Muscle layer of colon (tissue), 2 donors: ENCODE data around the gene CDKAL1.
"Not testable (repeated sequence)": the region's sequence is repeated elsewhere in the genome, so short reads cannot be mapped to it uniquely, and the experiment has no call there.

Experiments
- H3K27ac ChIP-seq: one replicate; pipeline ENCODE4 v1.7.0; 2013; ENCODE audit warnings: low read depth, mild to moderate bottlenecking, low read length, moderate library complexity
- H3K27me3 ChIP-seq, 2 donors: one replicate each; pipeline ENCODE4 v1.7.0; 2013; ENCODE audit warnings: low read length in 2 of 2, mild to moderate bottlenecking in 2 of 2; ENCODE audit not compliant: insufficient read depth in 2 of 2, control insufficient read depth in 1 of 2
- H3K36me3 ChIP-seq: one replicate; pipeline ENCODE4 v1.7.0; 2013; ENCODE audit warnings: mild to moderate bottlenecking, low read length; ENCODE audit not compliant: insufficient read depth
- H3K4me1 ChIP-seq: one replicate; pipeline ENCODE4 v1.7.0; 2013; ENCODE audit warnings: mild to moderate bottlenecking, low read length; ENCODE audit not compliant: insufficient read depth
- H3K4me3 ChIP-seq, 2 donors: one replicate each; pipeline ENCODE4 v1.7.0; 2013; ENCODE audit warnings: low read length in 2 of 2, low read depth in 1 of 2, mild to moderate bottlenecking in 1 of 2, moderate library complexity in 1 of 2
- H3K9ac ChIP-seq: one replicate; pipeline ENCODE4 v1.7.0; 2013; ENCODE audit warnings: low read length
- H3K9me3 ChIP-seq: one replicate; pipeline ENCODE4 v1.7.0; 2013; ENCODE audit warnings: mild to moderate bottlenecking, low read length
- donor health status: abdominal sarcoma.
- donor health status: Adenocarcinoma of cecum.

Gene CDKAL1

DNA sequence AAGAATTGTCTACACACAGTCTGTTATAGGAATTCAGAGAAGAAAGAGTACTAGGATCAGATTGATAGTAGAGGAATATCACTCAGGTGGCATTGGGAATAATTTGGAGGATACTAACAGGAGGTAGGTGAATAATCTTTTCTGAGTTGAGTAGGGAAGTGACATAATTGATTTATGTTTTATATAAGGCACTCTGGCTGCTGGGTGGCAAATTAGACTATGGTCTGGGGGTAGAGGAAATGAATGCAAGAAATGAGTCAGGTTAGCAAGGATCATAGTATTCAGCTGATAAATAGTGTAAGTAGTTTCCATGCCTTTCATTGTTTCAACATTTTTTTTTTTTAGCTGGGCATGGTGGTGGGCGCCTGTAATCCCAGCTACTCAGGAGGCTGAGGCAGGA is 113.3 kb downstream of the CDKAL1 start:
- Histone ChIP-seq H3K4me3 (no peak overlapping the region), H3K9me3 (no peaks in the 10 kb centered on the region), H3K27me3 (no peaks in the 10 kb centered on the region), H3K27ac (no peak overlapping the region), H3K36me3 (no peaks in the 10 kb centered on the region), H3K9ac (no peak overlapping the region), H3K4me1 (no peaks in the 10 kb centered on the region)

GRCh38 chr6:20649696-20650470 is 115.6 kb downstream of the CDKAL1 start:
- H3K27ac ChIP-seq, H3K27me3 ChIP-seq, H3K9ac ChIP-seq, H3K4me1 ChIP-seq, H3K4me3 ChIP-seq, H3K36me3 ChIP-seq, H3K9me3 ChIP-seq: not testable (repeated sequence)

GRCh38 chr6:20652299-20653084 is 118.2 kb downstream of the CDKAL1 start:
- Histone ChIP-seq H3K36me3 (no peaks in the 10 kb centered on the region), H3K27me3 (no peaks in the 10 kb centered on the region), H3K9ac (no peak overlapping the region), H3K27ac (no peak overlapping the region), H3K9me3 (no peaks in the 10 kb centered on the region), H3K4me1 (no peaks in the 10 kb centered on the region), H3K4me3 (no peak overlapping the region)

DNA sequence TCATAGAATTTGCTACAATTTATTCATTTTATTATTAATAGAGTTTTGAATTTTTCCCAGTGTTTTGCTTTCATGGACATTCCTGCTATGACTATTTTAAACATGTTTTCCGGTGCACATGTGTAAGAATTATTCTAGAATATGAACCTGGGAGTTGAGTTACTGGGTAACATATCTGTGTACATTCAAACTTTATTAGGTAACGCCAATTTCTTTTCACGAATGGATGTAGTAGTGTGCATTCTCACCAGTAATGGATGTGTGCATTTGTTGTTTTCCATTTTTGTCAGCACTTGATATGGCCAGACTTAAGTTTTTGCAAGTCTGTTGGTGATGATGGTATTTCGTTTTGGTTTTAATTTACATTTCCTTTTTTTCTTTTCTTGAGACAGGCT is 118.8 kb downstream of the CDKAL1 start:
- no peaks in the 10 kb centered on the region for H3K4me1 ChIP-seq

GRCh38 chr6:20655317-20655716 is 121.1 kb downstream of the CDKAL1 start:
- Histone ChIP-seq H3K9me3 (no peaks in the 10 kb centered on the region), H3K27me3 (no peaks in the 10 kb centered on the region), H3K4me1 (no peaks in the 10 kb centered on the region), H3K27ac (no peak overlapping the region), H3K4me3 (no peak overlapping the region), H3K36me3 (no peaks in the 10 kb centered on the region), H3K9ac (no peak overlapping the region)

More for the DNA sequence above, 118.8 kb downstream of the CDKAL1 start:
- no peaks in the 10 kb centered on the region for H3K9me3 ChIP-seq
- H3K36me3 ChIP-seq = no peaks in the 10 kb centered on the region
- no peaks in the 10 kb centered on the region for H3K27me3 ChIP-seq
- no peak overlapping the region for H3K9ac ChIP-seq
- H3K27ac ChIP-seq = no peak overlapping the region
- H3K4me3 ChIP-seq = no peak overlapping the region

- H3K4me3 ChIP-seq = no peak overlapping the region
- no peak overlapping the region for H3K27ac ChIP-seq
- H3K36me3 ChIP-seq = no peaks in the 10 kb centered on the region
Observed at GRCh38 chr6:20657274-20657800, 123.1 kb downstream of the CDKAL1 start.

GRCh38 chr6:20658053-20658452 is 123.8 kb downstream of the CDKAL1 start:
- Histone ChIP-seq H3K9me3 (no peaks in the 10 kb centered on the region), H3K4me1 (peaks cover 10% of the 10 kb centered on the region), H3K4me3 (no peak overlapping the region), H3K36me3 (no peaks in the 10 kb centered on the region), H3K9ac (no peak overlapping the region), H3K27ac (no peak overlapping the region), H3K27me3 (no peaks in the 10 kb centered on the region)

More at GRCh38 chr6:20657274-20657800, 123.1 kb downstream of the CDKAL1 start:
- peaks cover 6% of the 10 kb centered on the region for H3K4me1 ChIP-seq
- H3K9ac ChIP-seq = no peak overlapping the region
- H3K27me3 ChIP-seq = no peaks in the 10 kb centered on the region
- H3K9me3 ChIP-seq = no peaks in the 10 kb centered on the region

DNA sequence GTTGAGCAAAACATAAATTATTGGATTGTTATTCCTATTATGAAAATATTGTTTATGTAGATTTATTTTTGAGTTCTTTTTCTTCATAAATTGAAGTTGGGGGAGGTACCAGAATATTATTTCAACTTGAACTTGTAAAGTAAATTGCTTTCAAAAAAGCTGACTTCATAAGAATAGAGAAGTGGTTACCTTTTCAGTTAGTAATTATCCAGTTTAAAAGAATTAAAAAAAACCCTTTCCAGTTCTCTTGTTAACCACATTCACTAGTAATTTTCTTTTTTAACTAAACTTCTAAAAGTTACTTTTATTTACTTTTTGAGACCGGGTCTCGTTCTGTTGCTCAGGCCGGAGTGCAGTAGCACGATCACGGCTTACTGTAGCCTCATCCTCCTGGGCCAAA is 124.3 kb downstream of the CDKAL1 start:
- H3K36me3 ChIP-seq = no peaks in the 10 kb centered on the region
- H3K4me3 ChIP-seq = no peak overlapping the region
- H3K27ac ChIP-seq = no peak overlapping the region
- H3K27me3 ChIP-seq = no peaks in the 10 kb centered on the region
- H3K4me1 ChIP-seq = peaks cover 10% of the 10 kb centered on the region
- no peak overlapping the region for H3K9ac ChIP-seq
- no peaks in the 10 kb centered on the region for H3K9me3 ChIP-seq

- no peak overlapping the region for H3K9ac ChIP-seq
- no peaks in the 10 kb centered on the region for H3K36me3 ChIP-seq
- peaks cover 10% of the 10 kb centered on the region for H3K4me1 ChIP-seq
- no peak overlapping the region for H3K4me3 ChIP-seq
- H3K27ac ChIP-seq = no peak overlapping the region
- H3K9me3 ChIP-seq = no peaks in the 10 kb centered on the region
- no peaks in the 10 kb centered on the region for H3K27me3 ChIP-seq
Observed at GRCh38 chr6:20660534-20660933, 126.3 kb downstream of the CDKAL1 start.

DNA sequence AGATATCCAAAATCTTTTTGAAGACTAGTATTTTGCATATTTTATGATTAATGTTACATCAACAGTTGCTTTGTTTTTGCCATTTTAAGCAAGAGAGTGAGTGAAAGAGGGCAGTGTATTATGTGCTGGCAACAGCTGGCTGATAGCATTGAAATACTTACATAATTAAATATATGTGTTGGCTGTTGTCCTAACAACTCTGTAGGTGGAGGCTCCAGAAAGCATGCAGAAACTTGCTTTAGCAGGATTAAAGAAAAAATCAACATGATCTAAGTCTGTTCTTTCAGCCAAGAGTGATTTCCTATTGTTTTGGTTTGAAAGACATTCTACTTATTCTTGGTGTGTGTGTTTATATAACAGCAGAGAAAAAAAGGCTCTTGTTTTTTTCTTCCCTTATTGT is 127.5 kb downstream of the CDKAL1 start:
- H3K9ac ChIP-seq = no peak overlapping the region
- no peak overlapping the region for H3K27ac ChIP-seq
- H3K4me3 ChIP-seq = no peak overlapping the region
- no peaks in the 10 kb centered on the region for H3K9me3 ChIP-seq
- H3K36me3 ChIP-seq = no peaks in the 10 kb centered on the region
- peaks cover 10% of the 10 kb centered on the region for H3K4me1 ChIP-seq
- no peaks in the 10 kb centered on the region for H3K27me3 ChIP-seq

- Histone ChIP-seq H3K4me3 (no peak overlapping the region), H3K36me3 (no peaks in the 10 kb centered on the region), H3K9ac (no peak overlapping the region), H3K27ac (no peak overlapping the region), H3K27me3 (no peaks in the 10 kb centered on the region), H3K9me3 (no peaks in the 10 kb centered on the region), H3K4me1 (peaks cover 10% of the 10 kb centered on the region)
Observed at GRCh38 chr6:20664250-20664649, 130.0 kb downstream of the CDKAL1 start.
